ENCODE measurements around the gene ACADSB. TPM values are rescaled to one million over a fixed set of nuclear protein-coding genes. Genes with fewer than 3 reads are reported as not detected.

The ACADSB gene
- total RNA-seq, 1 donor from 2014 or later, result 22.4 TPM

DNA sequence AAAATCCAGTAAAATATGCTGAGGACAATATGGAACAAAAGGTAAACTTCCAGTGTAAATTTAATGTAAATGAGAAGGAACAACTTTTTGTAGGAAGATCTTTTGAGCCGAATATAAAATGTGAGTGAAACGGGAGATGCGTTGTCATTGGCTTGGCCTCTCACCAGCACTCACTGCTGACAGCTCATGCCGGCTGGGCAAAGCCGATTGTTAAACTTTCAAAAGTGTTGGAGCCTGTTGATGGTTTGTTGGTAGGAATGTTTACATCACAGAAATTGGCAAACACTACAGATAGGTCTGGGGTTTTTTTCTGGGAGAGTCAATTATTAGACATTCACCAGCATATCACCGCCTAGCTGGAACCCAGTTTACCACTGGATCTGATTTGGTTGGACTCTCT is 22.5 kb upstream of the ACADSB start:
- H3K36me3 Mint-ChIP-seq (ENCODE audit: insufficient read depth), result peaks cover 3% of the 10 kb centered on the region

DNA sequence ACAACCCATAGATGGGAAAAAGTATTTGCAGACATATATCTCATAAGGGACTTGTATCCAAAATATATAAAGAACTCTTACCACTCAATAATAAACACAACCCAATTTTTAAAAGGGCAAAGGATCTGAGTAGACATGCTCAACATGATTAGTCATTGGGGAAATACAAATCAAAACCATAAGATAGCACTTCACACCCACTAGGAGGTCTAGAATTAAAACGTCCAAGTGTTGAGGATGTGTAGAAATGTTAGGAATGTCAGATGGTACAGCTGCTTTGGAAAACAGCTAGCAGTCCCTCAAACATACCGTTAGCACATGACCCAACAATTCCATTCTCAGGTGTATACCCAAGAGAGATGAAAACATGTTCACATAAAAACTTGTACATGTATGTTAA is 20.3 kb upstream of the ACADSB start:
- Mint-ChIP-seq H3K27me3 (no peaks in the 10 kb centered on the region), H3K27ac (no peak overlapping the region), H3K4me1 (ENCODE audit: low read depth) (no peaks in the 10 kb centered on the region)

More for the DNA sequence above, 22.5 kb upstream of the ACADSB start:
- no peak overlapping the region for H3K27ac Mint-ChIP-seq
- DNase-seq (ENCODE audit: low spot score, unreplicated experiment), result no peak
- H3K9me3 Mint-ChIP-seq (ENCODE audit: low read depth), result no peaks in the 10 kb centered on the region
- no peak overlapping the region for H3K4me3 Mint-ChIP-seq (ENCODE audit: low read depth)
- H3K27me3 Mint-ChIP-seq, result no peaks in the 10 kb centered on the region
- TF ChIP-seq, protein P1, sequence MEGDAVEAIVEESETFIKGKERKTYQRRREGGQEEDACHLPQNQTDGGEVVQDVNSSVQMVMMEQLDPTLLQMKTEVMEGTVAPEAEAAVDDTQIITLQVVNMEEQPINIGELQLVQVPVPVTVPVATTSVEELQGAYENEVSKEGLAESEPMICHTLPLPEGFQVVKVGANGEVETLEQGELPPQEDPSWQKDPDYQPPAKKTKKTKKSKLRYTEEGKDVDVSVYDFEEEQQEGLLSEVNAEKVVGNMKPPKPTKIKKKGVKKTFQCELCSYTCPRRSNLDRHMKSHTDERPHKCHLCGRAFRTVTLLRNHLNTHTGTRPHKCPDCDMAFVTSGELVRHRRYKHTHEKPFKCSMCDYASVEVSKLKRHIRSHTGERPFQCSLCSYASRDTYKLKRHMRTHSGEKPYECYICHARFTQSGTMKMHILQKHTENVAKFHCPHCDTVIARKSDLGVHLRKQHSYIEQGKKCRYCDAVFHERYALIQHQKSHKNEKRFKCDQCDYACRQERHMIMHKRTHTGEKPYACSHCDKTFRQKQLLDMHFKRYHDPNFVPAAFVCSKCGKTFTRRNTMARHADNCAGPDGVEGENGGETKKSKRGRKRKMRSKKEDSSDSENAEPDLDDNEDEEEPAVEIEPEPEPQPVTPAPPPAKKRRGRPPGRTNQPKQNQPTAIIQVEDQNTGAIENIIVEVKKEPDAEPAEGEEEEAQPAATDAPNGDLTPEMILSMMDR (IDR thresholded peaks at IDR 0.05; ENCODE audit: unreplicated experiment), result no peak
- no peaks in the 10 kb centered on the region for H3K4me1 Mint-ChIP-seq (ENCODE audit: low read depth)

DNA sequence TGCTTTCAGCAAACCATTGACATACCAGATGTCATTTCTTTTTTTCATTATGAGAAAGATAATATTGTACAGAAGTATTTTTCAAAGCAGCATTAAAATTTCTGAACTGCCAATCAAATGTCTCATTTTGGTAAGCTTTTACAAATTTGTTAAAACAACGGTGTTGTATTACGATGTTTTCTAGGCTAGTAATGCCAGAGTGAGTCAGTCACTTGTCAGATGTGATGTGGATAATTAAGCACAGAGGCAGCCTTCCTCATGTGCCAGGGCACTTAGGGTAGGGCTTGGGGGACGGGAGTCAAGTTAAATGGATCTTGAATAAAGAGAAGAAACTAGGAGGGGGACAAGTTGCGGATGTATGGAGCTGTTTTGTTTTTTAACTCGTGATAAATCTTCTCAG is 18.5 kb upstream of the ACADSB start:
- TF ChIP-seq, protein P1 (IDR thresholded peaks at IDR 0.05; ENCODE audit: unreplicated experiment), result no peak
- Mint-ChIP-seq H3K9me3 (ENCODE audit: low read depth) (no peaks in the 10 kb centered on the region), H3K27me3 (no peaks in the 10 kb centered on the region), H3K4me3 (ENCODE audit: low read depth) (no peak overlapping the region), H3K27ac (no peak overlapping the region), H3K36me3 (ENCODE audit: insufficient read depth) (peaks cover 8% of the 10 kb centered on the region), H3K4me1 (ENCODE audit: low read depth) (no peaks in the 10 kb centered on the region)
- DNase-seq (ENCODE audit: low spot score, unreplicated experiment), result no peak

More for the DNA sequence above, 20.3 kb upstream of the ACADSB start:
- no peak for DNase-seq (ENCODE audit: low spot score, unreplicated experiment)
- TF ChIP-seq, protein P1 (IDR thresholded peaks at IDR 0.05; ENCODE audit: unreplicated experiment), result no peak
- no peak overlapping the region for H3K4me3 Mint-ChIP-seq (ENCODE audit: low read depth)
- peaks cover 5% of the 10 kb centered on the region for H3K36me3 Mint-ChIP-seq (ENCODE audit: insufficient read depth)
- H3K9me3 Mint-ChIP-seq (ENCODE audit: low read depth), result no peaks in the 10 kb centered on the region

DNA sequence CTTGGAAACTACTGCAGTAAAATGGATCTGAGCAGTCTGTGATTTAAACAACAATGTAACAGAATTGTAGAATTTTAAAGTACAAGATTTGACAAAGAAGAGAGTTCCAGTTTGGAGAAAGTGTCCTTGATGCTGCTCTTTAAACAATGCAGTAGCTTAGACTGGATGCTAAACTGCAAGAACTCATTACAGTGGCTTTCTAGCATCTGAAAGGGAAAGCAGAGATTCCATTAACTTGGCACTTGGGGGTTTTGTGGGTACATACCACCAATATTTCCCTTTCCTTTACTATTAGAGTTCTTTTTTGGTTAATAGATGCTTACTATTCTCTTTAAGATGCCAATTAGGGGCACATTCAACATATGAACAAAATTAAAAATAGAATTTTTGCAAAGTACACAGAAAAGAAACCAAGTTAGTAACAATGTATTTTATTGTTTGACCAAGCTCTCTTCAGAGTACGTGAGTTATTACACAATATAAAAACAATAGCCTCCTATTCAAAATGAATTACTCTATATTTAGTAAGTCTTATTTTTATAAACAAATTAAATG is 16.7 kb upstream of the ACADSB start:
- Mint-ChIP-seq H3K27ac (no peak overlapping the region), H3K4me3 (ENCODE audit: low read depth) (no peak overlapping the region), H3K4me1 (ENCODE audit: low read depth) (no peaks in the 10 kb centered on the region), H3K36me3 (ENCODE audit: insufficient read depth) (peaks cover 10% of the 10 kb centered on the region), H3K9me3 (ENCODE audit: low read depth) (no peaks in the 10 kb centered on the region), H3K27me3 (no peaks in the 10 kb centered on the region)
- no peak for DNase-seq (ENCODE audit: low spot score, unreplicated experiment)
- TF ChIP-seq, protein P1 (IDR thresholded peaks at IDR 0.05; ENCODE audit: unreplicated experiment), result no peak

DNA sequence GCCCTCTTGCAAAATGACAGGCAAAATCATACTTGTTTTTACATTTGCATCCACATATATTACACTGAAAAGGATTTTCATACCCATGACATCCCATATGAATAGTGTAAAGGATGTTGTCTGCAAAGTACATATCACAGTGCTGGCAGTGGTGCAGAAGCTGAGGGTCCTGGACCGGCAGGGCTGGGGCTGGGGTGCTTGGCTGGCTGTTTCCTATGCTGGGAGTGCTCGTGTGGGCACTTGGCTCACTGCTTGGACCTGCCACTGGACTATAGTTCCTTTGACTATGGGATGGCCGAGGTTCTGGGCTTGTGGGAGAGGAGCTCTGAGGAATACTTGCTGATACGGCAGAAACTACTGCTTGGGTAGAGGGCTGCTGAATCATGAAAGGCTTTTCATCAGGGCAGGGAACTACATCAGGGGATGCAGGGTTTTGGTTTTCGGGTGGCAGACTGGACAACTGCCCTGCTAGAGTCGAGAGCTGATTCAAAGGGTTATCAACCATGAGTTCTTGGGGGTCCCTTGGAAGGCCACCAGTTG is 14.9 kb upstream of the ACADSB start:
- TF ChIP-seq, protein P1 (IDR thresholded peaks at IDR 0.05; ENCODE audit: unreplicated experiment), result no peak
- no peaks in the 10 kb centered on the region for H3K9me3 Mint-ChIP-seq (ENCODE audit: low read depth)
- H3K27ac Mint-ChIP-seq, result no peak overlapping the region
- H3K4me1 Mint-ChIP-seq (ENCODE audit: low read depth), result no peaks in the 10 kb centered on the region
- H3K4me3 Mint-ChIP-seq (ENCODE audit: low read depth), result no peak overlapping the region
- H3K27me3 Mint-ChIP-seq, result no peaks in the 10 kb centered on the region
- DNase-seq (ENCODE audit: low spot score, unreplicated experiment), result no peak
- H3K36me3 Mint-ChIP-seq (ENCODE audit: insufficient read depth), result peaks cover 10% of the 10 kb centered on the region

All from progenitor cell of endocrine pancreas (in vitro differentiated cells).